ENCODE data around the gene ALDH4A1. TPM values are rescaled to one million over a fixed set of nuclear protein-coding genes. Genes with fewer than 3 reads are reported as not detected.

Gene ALDH4A1
- total RNA-seq, 6 donors from 2014 or later: 5.7 to 13.4 (median 11.5) TPM

- no peak for TF ChIP-seq EP300 (IDR thresholded peaks at IDR 0.05)
- TF ChIP-seq CTCF (IDR thresholded peaks at IDR 0.05): peak in 1 of 6 experiments; percentile 15
- no peak for TF ChIP-seq POLR2A (IDR thresholded peaks at IDR 0.05)
- peak in 1 of 2 donors; percentile 28 for TF ChIP-seq POLR2AphosphoS5 (IDR thresholded peaks at IDR 0.05)
- Histone ChIP-seq H3K9me3 (no peaks in the 10 kb centered on the region), H3K4me3 (peak overlapping the region in 3 of 4 donors; percentile 32 to 49 (median 40)), H3K36me3 (no peaks in the 10 kb centered on the region), H3K4me1 (peaks cover 87 to 94% (median 90%) of the 10 kb centered on the region in 4 donors), H3K27me3 (no peaks in the 10 kb centered on the region), H3K27ac (peak overlapping the region; percentile 82 to 92 (median 90))
- WGBS, 2 donors: 14 to 26% methylated on average over 19 to 22 of the region's 22 CpGs
- DNase-seq: peak in 1 of 2 donors; percentile 41
- peak; percentile 16 to 28 for ATAC-seq (ENCODE audit: low FRiP score in 2 of 2)
Observed at GRCh38 chr1:18949686-18950400, 47.5 kb upstream of the ALDH4A1 start.

GRCh38 chr1:18948913-18949685 is 46.7 kb upstream of the ALDH4A1 start:
- 50 to 74% methylated on average over 18 to 23 of the region's 23 CpGs for WGBS, 2 donors
- Histone ChIP-seq H3K27ac (peak overlapping the region; percentile 82 to 92 (median 90)), H3K27me3 (no peaks in the 10 kb centered on the region), H3K9me3 (no peaks in the 10 kb centered on the region), H3K4me1 (peaks cover 86 to 94% (median 90%) of the 10 kb centered on the region in 4 donors), H3K36me3 (no peaks in the 10 kb centered on the region), H3K4me3 (peak overlapping the region in 3 of 4 donors; percentile 32 to 49 (median 40))
- TF ChIP-seq CTCF (IDR thresholded peaks at IDR 0.05) (no peak), POLR2A (IDR thresholded peaks at IDR 0.05) (no peak), POLR2AphosphoS5 (IDR thresholded peaks at IDR 0.05) (no peak), EP300 (IDR thresholded peaks at IDR 0.05) (no peak)
- DNase-seq (no peak), ATAC-seq (ENCODE audit: low FRiP score in 2 of 2) (peak in 1 of 2 donors; percentile 59)

DNA sequence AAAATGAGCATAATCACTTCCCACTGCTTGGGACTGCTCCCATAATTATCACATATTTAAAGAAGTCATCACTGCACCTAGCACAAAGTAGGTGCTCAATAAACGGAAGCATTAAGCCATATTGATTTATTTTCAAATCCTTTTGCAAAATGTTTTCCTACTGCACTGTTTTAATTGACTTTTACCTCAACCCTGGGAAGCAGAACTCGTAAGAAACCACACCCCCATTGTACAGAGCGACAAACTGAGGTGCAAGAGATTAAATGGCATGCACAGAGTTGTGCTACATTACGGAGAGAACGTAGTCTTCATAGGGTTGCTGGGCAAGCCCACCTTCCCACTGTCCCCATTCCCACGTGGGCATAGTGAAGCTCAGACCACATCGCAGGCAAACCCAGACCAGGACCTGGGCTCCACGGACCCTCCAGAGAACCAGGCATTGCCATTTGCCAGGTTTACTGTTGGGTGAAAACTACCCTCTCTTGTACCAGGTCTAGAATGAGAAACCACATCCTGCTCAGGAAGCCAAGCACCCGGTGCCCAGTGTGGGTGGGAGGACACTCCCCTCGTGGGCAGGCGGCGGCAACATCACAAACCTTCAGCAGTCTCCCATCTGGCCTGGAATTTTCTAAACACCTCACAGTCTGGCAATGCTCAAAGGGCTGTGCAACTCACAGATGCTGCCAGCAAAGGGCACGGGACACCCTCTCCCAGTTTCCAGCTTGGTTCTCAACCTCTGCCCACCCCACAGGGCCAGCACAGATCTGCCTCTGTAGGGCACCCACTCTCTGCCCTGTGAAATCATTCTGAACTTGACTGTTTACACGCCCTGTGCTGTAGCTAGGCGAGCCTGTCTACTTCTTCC is 45.9 kb upstream of the ALDH4A1 start:
- no peaks in the 10 kb centered on the region for H3K36me3 ChIP-seq
- H3K4me1 ChIP-seq: peaks cover 78 to 88% (median 83%) of the 10 kb centered on the region in 4 donors
- H3K9me3 ChIP-seq: no peaks in the 10 kb centered on the region
- DNase-seq (no peak), ATAC-seq (ENCODE audit: low FRiP score in 2 of 2) (no peak)
- TF ChIP-seq EP300 (IDR thresholded peaks at IDR 0.05): no peak
- TF ChIP-seq POLR2AphosphoS5 (IDR thresholded peaks at IDR 0.05): no peak
- TF ChIP-seq CTCF (IDR thresholded peaks at IDR 0.05): no peak
- TF ChIP-seq POLR2A (IDR thresholded peaks at IDR 0.05): no peak
- no peak overlapping the region for H3K4me3 ChIP-seq
- WGBS, 2 donors: 55 to 65% methylated on average over 8 to 15 of the region's 15 CpGs
- H3K27ac ChIP-seq: peak overlapping the region; percentile 82 to 92 (median 90)
- no peaks in the 10 kb centered on the region for H3K27me3 ChIP-seq

DNA sequence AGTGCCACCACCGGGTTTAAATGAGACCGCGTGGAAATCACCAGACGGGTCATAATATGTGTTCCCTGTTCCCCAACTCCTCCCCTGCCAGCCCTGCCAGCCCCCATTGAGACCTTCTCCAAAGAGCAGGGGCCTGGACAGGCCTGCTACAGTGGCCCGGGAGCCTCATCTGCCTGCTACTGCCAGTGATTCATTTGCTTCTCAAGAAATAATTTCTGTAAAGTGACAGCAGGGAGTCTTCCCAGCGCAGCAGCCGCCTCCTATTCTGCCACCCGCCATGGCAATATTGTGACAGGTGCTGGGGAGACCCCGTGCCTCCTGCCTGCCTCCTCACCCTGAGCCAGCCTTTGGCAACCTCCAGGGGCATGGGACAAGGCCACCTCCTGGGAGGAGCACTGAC is 45.2 kb upstream of the ALDH4A1 start:
- H3K4me3 ChIP-seq: no peak overlapping the region
- no peaks in the 10 kb centered on the region for H3K36me3 ChIP-seq
- no peaks in the 10 kb centered on the region for H3K9me3 ChIP-seq
- peak overlapping the region in 3 of 4 donors; percentile 57 to 92 (median 73) for H3K27ac ChIP-seq
- 88 to 89% methylated on average over 8 to 9 of the region's 9 CpGs for WGBS, 2 donors
- peaks cover 74 to 85% (median 79%) of the 10 kb centered on the region in 4 donors for H3K4me1 ChIP-seq
- ATAC-seq (ENCODE audit: low FRiP score in 2 of 2) (no peak), DNase-seq (no peak)
- TF ChIP-seq POLR2AphosphoS5 (IDR thresholded peaks at IDR 0.05): no peak
- TF ChIP-seq EP300 (IDR thresholded peaks at IDR 0.05): no peak
- no peak for TF ChIP-seq CTCF (IDR thresholded peaks at IDR 0.05)
- H3K27me3 ChIP-seq: no peaks in the 10 kb centered on the region
